ENCODE data around the gene PPIL4. TPM values are rescaled to one million over a fixed set of nuclear protein-coding genes. Genes with fewer than 3 reads are reported as not detected.

Gene PPIL4
- total RNA-seq, 1 experiment from 2014 or later: 27.7 TPM

- Mint-ChIP-seq H3K4me1 (peaks cover 9% of the 10 kb centered on the region), H3K9me3 (no peaks in the 10 kb centered on the region), H3K27ac (peak overlapping the region; percentile 97), H3K27me3 (ENCODE audit: low read depth) (peaks cover 19% of the 10 kb centered on the region), H3K4me3 (peak overlapping the region; percentile 97), H3K36me3 (peaks cover 3% of the 10 kb centered on the region; the same call in 1 of the 2 replicates)
- TF ChIP-seq E2F1 (CRISPR knock-in tag; IDR thresholded peaks at IDR 0.05): no peak
- TF ChIP-seq AR (CRISPR knock-in tag; IDR thresholded peaks at IDR 0.05): no peak
- TF ChIP-seq KAT7 (CRISPR knock-in tag; IDR thresholded peaks at IDR 0.05; ENCODE audit: borderline replicate concordance): no peak
- TF ChIP-seq FOXP1 (CRISPR knock-in tag; IDR thresholded peaks at IDR 0.05; ENCODE audit: borderline replicate concordance): no peak
- TF ChIP-seq CREM (CRISPR knock-in tag; IDR thresholded peaks at IDR 0.05): no peak
- TF ChIP-seq MLX (CRISPR knock-in tag; IDR thresholded peaks at IDR 0.05): no peak
- no peak for TF ChIP-seq ZNF671 (CRISPR knock-in tag; IDR thresholded peaks at IDR 0.05)
- TF ChIP-seq NR3C1 (CRISPR knock-in tag; conservative IDR thresholded peaks at IDR 0.05; ENCODE audit: low read depth): no peak
- TF ChIP-seq ZNF532 (CRISPR knock-in tag; IDR thresholded peaks at IDR 0.05; ENCODE audit: borderline replicate concordance): no peak
- TF ChIP-seq ATF1 (CRISPR knock-in tag; IDR thresholded peaks at IDR 0.05): no peak
- no peak for TF ChIP-seq ZNF512 (CRISPR knock-in tag; IDR thresholded peaks at IDR 0.05; ENCODE audit: borderline replicate concordance)
- TF ChIP-seq TCF7 (CRISPR knock-in tag; IDR thresholded peaks at IDR 0.05; ENCODE audit: low read depth): no peak
- no peak for TF ChIP-seq SMAD4 (CRISPR knock-in tag; IDR thresholded peaks at IDR 0.05)
- no peak for TF ChIP-seq ESRRA (CRISPR knock-in tag; IDR thresholded peaks at IDR 0.05; ENCODE audit: borderline replicate concordance)
- no peak for TF ChIP-seq ZNF138 (CRISPR knock-in tag; conservative IDR thresholded peaks at IDR 0.05)
- CTCF ChIA-PET: interaction anchor here (0.5 to 1.8 kb wide), 9 partner anchors 8 to 329 kb away, joined by 3 to 9 read pairs (median 4); partner anchors contain the start of gene GINM1
- ATAC-seq (peak; percentile 16), DNase-seq (ENCODE audit: low spot score) (peak; percentile 28)
- POLR2A ChIA-PET: interaction anchor here (0.9 kb wide), 1 partner anchor 20 kb away, joined by 3 read pairs; no protein-coding TSS in a partner anchor
Measured at GRCh38 chr6:149545258-149545753, 537 bp downstream of the PPIL4 start.

Data from WTC11 (cell line).